Erythroblast (primary cell): ENCODE data around the gene PJVK.

Experiments
- DNase-seq, 2 experiments: peaks; one replicate each; lab custom pipeline; 2025; lab: John Stamatoyannopoulos, UW
- GATA1 ChIP-seq: IDR thresholded peaks from 2 replicates; pipeline ENCODE4 v1.6.1; 2011; ENCODE audit warnings: low read depth, mild to moderate bottlenecking, control low read depth, low read length, moderate library complexity
- POLR2A ChIP-seq: IDR thresholded peaks from 2 replicates; pipeline ENCODE4 v1.6.1; 2011; ENCODE audit warnings: mild to moderate bottlenecking, low read length

Gene PJVK

DNA sequence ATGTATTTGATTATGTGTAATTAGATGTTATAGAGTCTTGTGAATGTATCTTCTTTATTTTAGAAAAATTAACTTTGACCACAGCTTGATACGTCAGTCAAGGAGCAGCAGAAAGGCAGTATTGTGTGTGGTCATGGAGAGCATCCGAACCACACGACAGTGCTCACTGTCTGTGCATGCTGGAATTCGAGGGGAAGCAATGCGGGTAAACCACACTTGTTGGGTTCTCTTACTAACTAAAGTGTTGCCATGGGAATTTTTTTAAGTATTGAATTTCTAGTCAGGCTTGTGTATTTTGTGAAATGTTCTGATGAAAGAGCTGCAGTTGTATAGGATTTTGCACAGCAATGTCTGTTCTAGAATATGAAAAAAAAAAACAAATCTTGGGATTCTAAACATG is 4.8 kb downstream of the PJVK start:
- no peak for TF ChIP-seq POLR2A
- TF ChIP-seq GATA1: no peak
- no peak for DNase-seq

DNA sequence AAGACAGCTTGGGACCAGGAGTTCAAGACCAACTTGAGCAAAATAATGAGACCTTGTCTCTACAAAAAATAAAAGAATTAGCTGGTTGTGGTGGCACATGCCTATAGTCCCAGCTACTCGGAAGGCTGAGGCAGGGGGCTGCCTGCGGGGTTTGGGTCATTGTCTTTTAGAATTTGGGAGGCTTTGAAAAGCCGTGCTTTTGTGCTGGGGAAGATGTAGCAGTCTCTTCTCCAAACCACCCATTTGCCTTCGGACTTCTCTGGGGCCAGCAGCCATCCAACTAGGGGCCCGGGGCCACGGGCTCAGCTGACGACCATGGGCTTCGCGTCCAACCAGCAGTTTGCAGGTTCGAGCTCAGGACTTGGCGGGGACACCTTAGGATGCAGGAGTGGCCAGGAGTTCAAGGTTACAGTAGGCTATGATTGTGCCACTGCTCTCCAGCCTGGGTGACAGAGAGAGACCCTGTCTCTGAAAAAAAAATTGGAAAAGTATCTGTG is 6.3 kb downstream of the PJVK start:
- no peak for TF ChIP-seq GATA1
- TF ChIP-seq POLR2A: no peak
- no peak for DNase-seq

DNA sequence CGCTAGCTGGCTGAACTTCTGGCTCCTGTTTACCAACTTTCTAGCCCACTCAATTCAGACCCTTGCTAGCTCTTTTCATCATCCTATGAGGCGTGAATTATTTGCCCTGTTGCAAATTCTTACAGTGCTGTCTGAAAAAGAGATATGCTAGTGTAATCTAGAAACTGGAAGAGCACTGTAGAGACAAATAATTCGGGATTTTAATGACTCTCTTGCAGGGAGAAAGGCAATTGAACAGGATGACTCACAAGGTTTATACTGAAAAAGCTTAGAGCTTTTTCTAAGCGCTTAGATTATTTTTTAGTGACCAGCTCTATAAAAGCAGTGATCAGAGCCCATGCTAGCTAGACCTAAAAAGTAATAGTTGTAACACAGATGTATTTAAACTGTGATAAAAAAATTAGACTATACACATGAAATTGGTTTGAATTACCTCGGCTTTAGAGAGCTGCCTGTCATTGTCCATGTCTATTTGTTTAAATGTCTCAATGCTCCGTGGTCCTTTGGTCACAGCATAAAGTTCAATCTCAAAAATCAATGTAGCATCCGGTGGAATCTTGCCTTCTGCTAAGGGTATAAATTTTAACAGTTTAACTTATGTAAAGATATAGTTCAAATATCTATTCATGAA is 18.2 kb downstream of the PJVK start:
- TF ChIP-seq GATA1 (no peak), POLR2A (no peak)

DNA sequence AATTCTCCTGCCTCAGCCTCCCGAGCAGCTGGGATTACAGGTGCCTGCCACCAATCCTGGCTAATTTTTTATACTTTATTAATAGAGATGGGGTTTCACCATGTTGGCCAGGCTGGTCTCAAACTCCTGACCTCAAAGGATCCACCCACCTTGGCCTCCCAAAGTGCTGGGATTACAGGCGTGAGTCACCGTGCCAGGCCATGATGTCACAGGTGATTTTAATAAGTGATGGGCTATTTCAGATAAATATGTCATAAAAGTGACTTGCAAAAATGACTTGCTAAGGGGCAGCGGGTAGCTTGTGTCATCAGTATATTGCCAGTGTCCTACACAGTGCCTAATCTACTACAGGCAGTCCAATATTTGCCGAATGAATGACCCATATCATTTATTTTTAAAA is 20.1 kb downstream of the PJVK start:
- peak; percentile 31 to 69 for DNase-seq

More for the DNA sequence above, 18.2 kb downstream of the PJVK start:
- peak in 1 of 2 experiments; percentile 24 for DNase-seq

DNA sequence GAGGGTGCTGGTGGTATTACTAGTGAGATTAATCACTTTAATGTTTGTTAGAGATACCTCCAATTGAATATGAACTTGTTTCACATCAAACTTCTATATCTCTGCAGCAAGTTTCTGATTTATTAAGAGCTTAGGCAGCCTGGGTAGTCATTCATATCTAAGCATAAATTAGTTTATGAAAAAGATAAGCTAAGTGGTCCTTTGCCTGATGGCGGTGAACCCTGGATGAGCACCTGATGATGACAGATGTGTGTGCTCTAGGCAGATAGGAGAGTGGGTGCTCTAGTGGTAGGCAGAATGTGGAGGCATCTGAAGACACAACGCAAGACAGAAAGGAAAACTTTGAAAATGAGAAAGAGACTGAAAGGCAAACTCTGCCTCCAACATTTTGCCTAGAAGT is 22.2 kb downstream of the PJVK start:
- peak; percentile 49 to 64 for DNase-seq
- TF ChIP-seq POLR2A (no peak), GATA1 (no peak)

DNA sequence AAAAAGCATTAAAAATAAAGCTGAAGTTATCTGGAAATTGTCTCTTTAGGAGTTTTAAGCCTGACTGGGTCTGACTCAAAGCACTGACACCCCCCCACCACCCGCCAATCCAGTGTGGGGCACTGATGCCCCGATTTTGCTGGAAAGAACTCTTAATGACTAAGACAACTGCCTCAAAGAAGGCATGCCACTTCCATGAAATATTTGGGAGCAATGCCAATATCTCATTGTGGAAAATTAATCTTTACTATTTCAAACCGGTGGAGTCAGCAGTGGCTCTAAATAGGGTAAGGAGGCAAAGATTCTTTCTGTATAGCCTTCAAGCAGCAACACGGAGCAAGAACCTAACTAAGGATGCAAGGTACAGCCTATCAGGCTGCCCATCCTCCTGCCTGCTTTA is 22.8 kb downstream of the PJVK start:
- no peak for DNase-seq
- TF ChIP-seq GATA1 (no peak), POLR2A (no peak)

DNA sequence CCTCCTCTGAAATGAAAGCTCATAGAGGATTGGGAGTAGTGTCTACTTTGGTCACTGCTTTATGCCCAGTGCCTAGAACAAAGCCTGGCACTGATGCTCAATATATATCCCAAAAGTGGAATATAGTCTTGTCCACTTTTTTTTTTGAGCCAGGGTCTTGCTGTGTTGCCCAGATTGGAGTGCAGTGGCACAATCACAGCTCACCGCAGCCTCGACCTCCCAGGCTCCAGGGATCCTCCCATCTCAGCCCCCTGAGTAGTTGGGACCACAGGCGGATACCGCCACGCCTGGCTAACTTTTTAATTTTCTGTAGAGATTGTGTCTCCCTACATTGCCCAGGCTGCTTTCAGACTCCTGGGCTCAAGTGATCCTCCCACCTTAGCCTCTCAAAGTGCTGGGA is 23.4 kb downstream of the PJVK start:
- TF ChIP-seq GATA1 (no peak), POLR2A (no peak)

DNA sequence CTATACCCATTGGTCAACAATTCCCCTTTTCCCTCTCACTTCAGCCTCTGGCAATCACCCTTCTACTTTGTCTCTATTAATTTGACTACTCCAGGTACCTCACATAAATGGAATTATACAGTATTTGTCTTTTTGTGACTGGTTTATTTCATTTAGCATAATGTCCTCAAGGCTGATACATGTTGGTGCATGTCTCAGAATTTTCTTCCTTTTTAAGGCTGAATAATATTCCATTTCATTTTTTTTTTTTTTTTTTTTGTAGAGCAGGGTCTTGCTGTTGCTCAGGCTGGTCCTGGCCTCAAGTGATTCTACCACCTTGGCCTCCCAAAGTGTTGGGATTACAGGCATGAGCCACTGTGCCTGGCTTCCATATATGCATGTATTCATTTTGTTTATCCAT is 25.3 kb downstream of the PJVK start:
- no peak for DNase-seq
- TF ChIP-seq POLR2A: no peak
- no peak for TF ChIP-seq GATA1

More for the DNA sequence above, 23.4 kb downstream of the PJVK start:
- DNase-seq: no peak

DNA sequence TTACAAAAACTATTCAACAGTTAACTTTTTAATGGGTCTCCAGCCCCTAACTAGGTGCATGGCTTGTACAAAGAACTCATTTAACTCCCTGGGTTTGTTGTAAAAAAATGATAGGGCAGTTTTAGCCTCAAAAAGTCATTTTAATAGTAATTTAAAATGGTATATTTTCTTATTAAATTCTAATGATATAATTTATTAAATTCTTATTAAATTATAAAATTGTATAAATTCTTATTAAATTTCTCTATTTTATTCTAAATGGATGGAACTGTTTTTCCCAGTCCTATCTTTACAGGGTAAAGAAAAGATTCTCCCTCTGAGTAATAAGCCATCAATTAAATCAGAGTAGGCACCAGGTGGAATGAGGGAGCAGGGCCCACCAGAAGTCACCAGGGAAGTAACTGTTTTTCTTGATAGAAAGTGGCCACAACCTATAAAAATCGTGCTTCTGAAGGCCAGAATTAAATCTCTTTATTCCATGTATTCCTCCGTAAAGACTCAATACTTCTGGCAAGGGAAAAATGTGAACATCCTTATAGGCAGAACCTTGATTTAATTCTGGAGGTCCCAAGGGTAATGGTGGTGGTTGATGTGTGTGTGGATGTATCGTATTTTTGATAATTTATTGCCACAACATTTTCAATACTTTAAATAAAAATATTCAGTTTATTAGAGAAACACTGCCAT is 26.4 kb downstream of the PJVK start:
- TF ChIP-seq POLR2A (no peak), GATA1 (no peak)

DNA sequence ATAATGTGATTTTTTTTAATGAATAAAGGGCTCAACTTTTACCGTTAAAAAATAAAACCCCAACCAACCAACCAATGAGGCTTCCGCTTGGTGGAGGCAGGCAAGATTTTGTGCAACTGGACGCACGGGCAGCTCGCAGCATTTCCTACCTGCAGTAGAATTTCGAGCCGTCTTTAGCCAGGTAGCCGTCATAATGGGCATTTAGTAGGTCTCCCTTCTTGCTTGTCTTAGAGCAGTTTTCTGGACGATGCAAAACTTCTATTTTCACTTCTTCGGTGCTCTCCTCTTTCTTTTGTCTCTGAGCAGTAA is 26.9 kb downstream of the PJVK start:
- no peak for DNase-seq
- TF ChIP-seq POLR2A (no peak), GATA1 (no peak)

More for the DNA sequence above, 26.4 kb downstream of the PJVK start:
- DNase-seq: no peak

DNA sequence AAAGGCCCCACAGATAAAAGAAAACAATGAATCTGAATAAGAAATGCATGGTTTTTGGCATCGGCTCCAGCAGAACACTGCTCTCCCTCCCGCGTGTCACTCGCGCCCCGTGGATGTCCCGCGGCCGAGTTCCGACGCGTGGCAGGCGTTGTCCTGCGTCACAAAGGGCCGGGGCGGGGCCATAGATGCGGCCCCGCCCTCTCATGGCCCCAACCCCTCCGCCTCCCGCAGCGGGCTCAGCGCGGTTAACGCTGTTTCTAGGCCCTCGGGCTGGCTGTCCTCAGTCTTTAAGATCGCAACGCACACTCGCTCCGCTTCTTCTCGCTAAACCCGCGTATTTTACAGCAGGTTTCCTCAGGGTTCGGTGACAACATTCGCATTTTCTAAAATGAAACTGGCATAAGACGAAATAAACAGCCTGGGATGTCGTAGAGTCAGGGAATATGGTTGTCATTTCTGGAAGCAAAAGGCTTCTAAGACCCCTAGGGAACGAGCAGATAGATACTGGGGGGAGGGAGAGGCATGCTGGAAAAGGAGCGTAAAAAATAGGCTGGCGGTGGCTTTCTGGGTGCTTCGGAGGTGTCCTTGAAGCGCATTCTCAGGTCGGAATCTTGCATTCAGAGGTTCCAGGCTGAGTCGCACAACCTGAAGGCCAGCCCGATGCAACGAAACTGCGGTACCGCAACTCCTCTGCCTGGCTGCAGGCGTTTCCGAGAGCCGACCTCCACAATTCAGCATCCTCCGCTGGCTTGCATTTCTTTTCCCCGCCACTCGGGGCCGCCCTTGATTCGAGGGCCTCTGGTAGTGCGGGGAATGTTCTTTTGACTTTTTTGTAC is 27.5 kb downstream of the PJVK start, which contains the start of gene FKBP7:
Gene FKBP7, minus strand, starts transcription at position 162 of the 836 bp plus-strand sequence. Its CDS starts 101 bp downstream, at position 61.
- peak; percentile 88 to 90 for DNase-seq
- TF ChIP-seq GATA1: no peak
- peak; percentile 72 for TF ChIP-seq POLR2A

DNA sequence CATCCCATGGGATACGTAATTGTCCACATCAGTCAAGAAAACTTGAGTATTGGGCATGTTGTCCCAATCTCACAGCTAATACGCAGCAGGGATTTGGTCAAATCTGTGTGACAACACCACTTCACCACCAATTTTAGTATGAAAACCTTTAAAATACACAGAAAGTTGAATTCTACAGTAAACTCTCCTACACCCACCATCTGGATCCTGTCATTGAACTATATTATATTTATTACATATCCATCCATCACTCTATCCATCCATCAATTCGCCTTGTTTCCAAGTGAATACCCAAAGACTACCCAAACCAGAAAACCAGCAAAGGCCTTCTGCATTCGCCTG is 28.1 kb downstream of the PJVK start:
- no peak for TF ChIP-seq GATA1
- no peak for TF ChIP-seq POLR2A

DNA sequence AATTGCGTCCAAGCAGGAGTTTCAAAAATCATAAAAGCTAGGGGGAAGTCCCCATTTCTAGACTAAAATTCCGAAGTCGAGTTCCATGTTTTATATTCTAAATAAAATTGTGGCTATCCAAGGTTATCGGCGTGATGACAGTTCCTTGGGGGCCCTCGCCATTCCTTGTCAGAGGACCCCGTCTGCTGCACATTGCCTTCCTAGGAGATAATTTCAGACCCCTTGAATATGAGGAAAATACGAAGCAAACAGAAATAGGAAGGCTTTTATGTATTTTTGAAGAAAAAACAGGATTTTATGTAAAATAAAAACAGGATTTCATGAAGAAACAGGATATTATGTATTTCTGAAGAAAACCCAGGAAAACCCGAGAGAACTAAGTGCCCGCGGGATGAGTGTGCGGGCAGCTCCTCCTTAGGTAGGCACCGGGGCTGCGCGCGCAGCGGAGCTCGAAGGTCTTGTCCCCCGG is 28.6 kb downstream of the PJVK start:
- no peak for TF ChIP-seq POLR2A
- no peak for TF ChIP-seq GATA1
- DNase-seq: no peak

More for the DNA sequence above, 28.1 kb downstream of the PJVK start:
- DNase-seq: peak in 1 of 2 experiments; percentile 38

DNA sequence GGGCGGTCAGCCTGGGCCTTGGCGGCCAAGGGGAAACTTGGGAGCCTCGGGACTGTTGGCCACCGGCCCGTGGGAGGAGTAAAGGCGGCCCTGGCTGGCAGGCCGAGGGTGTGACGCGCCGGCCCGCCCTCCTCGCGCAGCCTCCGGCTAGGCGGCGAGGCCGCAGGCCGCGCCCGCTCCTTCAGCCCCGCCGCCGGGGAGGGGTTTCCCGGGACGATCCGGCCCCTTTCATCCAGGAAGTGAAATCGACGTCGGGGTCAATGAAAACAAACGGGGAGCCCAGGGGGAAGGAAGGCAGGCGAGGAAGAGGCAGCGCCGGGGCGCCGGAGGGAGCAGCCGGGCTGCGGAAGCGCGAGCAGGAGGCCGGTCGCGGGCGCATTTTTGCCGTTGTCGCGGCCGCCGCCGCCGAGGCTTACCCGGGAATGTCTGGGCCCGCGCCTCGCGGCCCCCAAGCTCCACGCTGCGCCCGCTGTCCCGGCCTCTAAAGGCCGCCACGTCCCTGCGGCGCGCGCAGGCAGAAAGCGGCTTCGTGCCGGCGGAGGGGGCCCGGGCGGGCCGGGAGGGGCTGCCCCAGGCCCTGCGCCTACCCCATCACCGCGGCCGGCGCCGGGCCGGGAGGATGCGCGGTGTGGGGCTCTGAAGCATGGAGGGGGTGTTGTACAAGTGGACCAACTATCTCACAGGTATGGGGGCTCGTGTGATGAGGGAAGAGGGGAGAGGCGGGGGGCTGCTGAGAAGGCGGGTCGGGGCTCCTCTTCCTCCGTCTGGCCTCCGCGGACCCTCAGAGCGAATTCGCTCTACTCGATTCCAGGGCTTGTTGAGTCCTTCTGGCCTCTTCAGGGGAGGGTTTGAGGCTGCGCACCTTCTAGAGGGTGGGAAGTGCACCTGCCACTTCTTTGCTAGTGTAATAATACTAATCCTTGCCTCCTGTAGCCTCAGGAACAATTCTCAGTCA is 29.3 kb downstream of the PJVK start, which contains the start of gene PLEKHA3:
Gene PLEKHA3, plus strand, starts transcription at position 231 of the 955 bp plus-strand sequence. Its CDS starts 413 bp downstream, at position 644.
- peak; percentile 67 for TF ChIP-seq POLR2A
- no peak for TF ChIP-seq GATA1
- peak; percentile 90 to 93 for DNase-seq
